Measurements from ENCODE around the gene SPRED3. TPM values are rescaled to one million over a fixed set of nuclear protein-coding genes. Genes with fewer than 3 reads are reported as not detected.
A peak's percentile ranks its signal among the peaks of the same experiment; 100 is the strongest.

The SPRED3 gene
- total RNA-seq, 1 donor from 2014 or later = 3.2 TPM

DNA sequence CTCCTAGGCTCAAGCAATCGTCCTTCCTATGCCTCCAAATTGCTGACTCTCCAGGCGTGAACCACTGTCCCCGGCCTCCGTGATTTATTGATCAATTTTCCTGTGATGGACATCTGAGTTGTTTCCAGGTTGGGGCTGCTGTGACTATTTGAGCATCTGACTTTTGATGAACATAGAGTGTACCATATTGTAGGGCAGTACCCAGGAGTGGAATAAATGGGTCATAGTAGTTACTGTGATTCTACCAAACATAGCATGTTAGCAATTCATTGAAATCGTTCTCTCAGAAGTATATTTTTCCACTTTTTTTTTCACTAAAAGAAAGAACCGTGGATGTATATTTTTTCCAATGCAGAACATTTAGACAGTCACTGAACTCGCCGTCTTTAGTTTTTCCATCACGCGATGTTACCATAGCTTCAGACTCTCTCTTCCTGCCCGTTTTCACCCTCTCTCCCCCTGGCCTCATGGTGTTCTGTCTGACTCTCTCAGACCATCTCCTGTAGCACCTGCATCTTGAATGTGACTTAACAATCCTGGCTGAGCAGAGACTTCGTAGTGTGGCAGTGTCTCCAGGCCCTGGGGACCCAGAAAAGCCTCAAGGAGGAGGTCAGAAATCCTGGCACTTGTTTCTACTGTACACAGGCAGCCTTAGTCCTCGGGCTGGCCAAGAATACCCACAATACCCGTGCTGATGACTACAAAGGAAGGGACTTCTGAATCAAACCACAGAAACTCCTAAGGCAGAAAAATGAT is 40.7 kb downstream of the SPRED3 start:
- Mint-ChIP-seq H3K36me3 (ENCODE audit: low read depth, unreplicated experiment) (peaks cover 4% of the 10 kb centered on the region), H3K27ac (ENCODE audit: unreplicated experiment) (no peak overlapping the region), H3K4me3 (ENCODE audit: unreplicated experiment) (no peak overlapping the region), H3K27me3 (ENCODE audit: unreplicated experiment) (peaks cover 3% of the 10 kb centered on the region), H3K4me1 (ENCODE audit: unreplicated experiment) (peaks cover 14% of the 10 kb centered on the region), H3K9me3 (ENCODE audit: unreplicated experiment) (no peaks in the 10 kb centered on the region)
- TF ChIP-seq CTCF (IDR thresholded peaks at IDR 0.05; ENCODE audit: unreplicated experiment) = no peak
- no peak for DNase-seq (ENCODE audit: low spot score)

DNA sequence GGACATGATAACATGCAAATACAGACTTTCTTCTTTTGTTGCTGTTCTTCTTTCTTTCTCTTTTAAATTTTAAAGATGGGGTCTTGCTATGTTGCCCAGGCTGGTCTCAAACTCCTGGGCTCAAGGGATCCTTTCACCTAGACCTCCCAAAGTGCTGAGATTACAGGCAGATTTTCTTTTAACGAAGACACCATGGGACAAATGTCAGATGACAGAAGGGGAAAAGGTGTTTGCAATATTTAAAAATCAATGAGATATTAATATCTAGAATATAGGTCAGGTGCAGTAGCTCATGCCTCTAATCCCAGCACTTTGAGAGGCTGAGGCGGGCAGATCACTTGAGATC is 41.3 kb downstream of the SPRED3 start:
- H3K9me3 Mint-ChIP-seq (ENCODE audit: unreplicated experiment) = no peaks in the 10 kb centered on the region

DNA sequence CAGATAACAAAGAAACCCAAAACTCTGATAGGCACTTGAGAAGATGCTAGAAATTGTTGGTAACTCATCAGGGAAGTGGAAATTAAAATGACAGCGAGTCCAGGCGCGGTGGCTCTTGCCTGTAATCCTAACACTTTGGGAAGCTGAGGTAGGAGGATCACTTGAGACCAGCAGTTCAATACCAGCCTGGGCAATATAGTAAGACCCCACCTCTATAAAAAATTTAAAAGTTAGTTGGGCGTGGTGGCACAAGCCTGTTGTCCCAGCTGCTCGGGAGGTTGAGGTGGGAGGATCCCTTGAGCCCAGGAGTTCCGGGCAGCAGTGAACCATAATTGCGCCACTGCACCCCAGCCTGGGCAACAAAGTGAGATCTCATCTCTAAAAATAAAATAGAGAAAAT is 42.4 kb downstream of the SPRED3 start:
- Mint-ChIP-seq H3K36me3 (ENCODE audit: low read depth, unreplicated experiment) (peaks cover 4% of the 10 kb centered on the region), H3K4me1 (ENCODE audit: unreplicated experiment) (peaks cover 14% of the 10 kb centered on the region), H3K9me3 (ENCODE audit: unreplicated experiment) (no peaks in the 10 kb centered on the region), H3K27ac (ENCODE audit: unreplicated experiment) (no peak overlapping the region), H3K4me3 (ENCODE audit: unreplicated experiment) (no peak overlapping the region), H3K27me3 (ENCODE audit: unreplicated experiment) (peaks cover 3% of the 10 kb centered on the region)
- DNase-seq (ENCODE audit: low spot score) = no peak
- no peak for TF ChIP-seq CTCF (IDR thresholded peaks at IDR 0.05; ENCODE audit: unreplicated experiment)

More for the DNA sequence above, 41.3 kb downstream of the SPRED3 start:
- Mint-ChIP-seq H3K4me1 (ENCODE audit: unreplicated experiment) (peaks cover 16% of the 10 kb centered on the region), H3K27ac (ENCODE audit: unreplicated experiment) (no peak overlapping the region), H3K36me3 (ENCODE audit: low read depth, unreplicated experiment) (peaks cover 4% of the 10 kb centered on the region), H3K27me3 (ENCODE audit: unreplicated experiment) (peaks cover 3% of the 10 kb centered on the region), H3K4me3 (ENCODE audit: unreplicated experiment) (no peak overlapping the region)
- DNase-seq (ENCODE audit: low spot score) = no peak
- TF ChIP-seq CTCF (IDR thresholded peaks at IDR 0.05; ENCODE audit: unreplicated experiment) = no peak

DNA sequence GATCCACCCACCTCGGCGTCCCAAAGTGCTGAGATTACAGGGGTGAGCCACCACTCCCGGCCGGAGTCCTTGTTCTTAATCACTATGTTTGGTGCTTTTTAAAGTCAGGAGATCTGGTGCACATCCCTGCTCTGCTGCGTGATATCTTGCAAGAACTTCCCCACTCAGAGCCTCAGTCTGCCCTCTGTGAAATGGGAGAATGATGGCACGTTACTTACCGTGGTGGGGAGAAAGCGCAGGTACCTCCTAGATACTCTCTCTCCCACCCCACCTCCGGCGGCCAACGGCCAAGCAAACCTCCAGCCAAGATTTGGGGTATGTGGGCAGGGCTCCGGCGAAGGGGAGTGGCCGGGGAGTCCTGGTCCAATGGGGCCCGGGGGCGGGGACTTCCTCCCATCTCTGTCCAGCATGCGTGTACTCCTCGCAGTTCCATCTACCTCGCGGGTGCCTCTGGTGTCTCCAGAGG is 44.8 kb downstream of the SPRED3 start, which contains the start of gene RYR1:
RYR1 (plus strand) TSS at position 424 of the 466 bp plus-strand sequence. CDS start 139 bp downstream, outside the sequence.
- H3K4me1 Mint-ChIP-seq (ENCODE audit: unreplicated experiment) = peaks cover 8% of the 10 kb centered on the region
- no peaks in the 10 kb centered on the region for H3K36me3 Mint-ChIP-seq (ENCODE audit: low read depth, unreplicated experiment)
- no peak for TF ChIP-seq CTCF (IDR thresholded peaks at IDR 0.05; ENCODE audit: unreplicated experiment)
- H3K9me3 Mint-ChIP-seq (ENCODE audit: unreplicated experiment) = no peaks in the 10 kb centered on the region
- peak within 1 kb of the TSS; percentile 5 for H3K4me3 Mint-ChIP-seq (ENCODE audit: unreplicated experiment)
- H3K27me3 Mint-ChIP-seq (ENCODE audit: unreplicated experiment) = peaks cover 6% of the 10 kb centered on the region
- H3K27ac Mint-ChIP-seq (ENCODE audit: unreplicated experiment) = no peak within 1 kb of the TSS
- peak; percentile 61 for DNase-seq (ENCODE audit: low spot score)

GRCh38 chr19:38434549-38435051 is 46.1 kb downstream of the SPRED3 start:
- H3K4me1 Mint-ChIP-seq (ENCODE audit: unreplicated experiment) = peaks cover 8% of the 10 kb centered on the region
- TF ChIP-seq CTCF (IDR thresholded peaks at IDR 0.05; ENCODE audit: unreplicated experiment) = no peak
- no peak overlapping the region for H3K27ac Mint-ChIP-seq (ENCODE audit: unreplicated experiment)
- no peaks in the 10 kb centered on the region for H3K36me3 Mint-ChIP-seq (ENCODE audit: low read depth, unreplicated experiment)
- peaks cover 4% of the 10 kb centered on the region for H3K27me3 Mint-ChIP-seq (ENCODE audit: unreplicated experiment)
- DNase-seq (ENCODE audit: low spot score) = no peak
- no peak overlapping the region for H3K4me3 Mint-ChIP-seq (ENCODE audit: unreplicated experiment)
- no peaks in the 10 kb centered on the region for H3K9me3 Mint-ChIP-seq (ENCODE audit: unreplicated experiment)

Measured in endothelial cell (in vitro differentiated cells).